Measurements from ENCODE around the gene PNMT. TPM values are rescaled to one million over a fixed set of nuclear protein-coding genes. Genes with fewer than 3 reads are reported as not detected.

Gene PNMT
- total and polyA plus RNA-seq, 2 experiments from 2014 or later: 1.9 to 2.5 TPM

- TF ChIP-seq, protein P1, sequence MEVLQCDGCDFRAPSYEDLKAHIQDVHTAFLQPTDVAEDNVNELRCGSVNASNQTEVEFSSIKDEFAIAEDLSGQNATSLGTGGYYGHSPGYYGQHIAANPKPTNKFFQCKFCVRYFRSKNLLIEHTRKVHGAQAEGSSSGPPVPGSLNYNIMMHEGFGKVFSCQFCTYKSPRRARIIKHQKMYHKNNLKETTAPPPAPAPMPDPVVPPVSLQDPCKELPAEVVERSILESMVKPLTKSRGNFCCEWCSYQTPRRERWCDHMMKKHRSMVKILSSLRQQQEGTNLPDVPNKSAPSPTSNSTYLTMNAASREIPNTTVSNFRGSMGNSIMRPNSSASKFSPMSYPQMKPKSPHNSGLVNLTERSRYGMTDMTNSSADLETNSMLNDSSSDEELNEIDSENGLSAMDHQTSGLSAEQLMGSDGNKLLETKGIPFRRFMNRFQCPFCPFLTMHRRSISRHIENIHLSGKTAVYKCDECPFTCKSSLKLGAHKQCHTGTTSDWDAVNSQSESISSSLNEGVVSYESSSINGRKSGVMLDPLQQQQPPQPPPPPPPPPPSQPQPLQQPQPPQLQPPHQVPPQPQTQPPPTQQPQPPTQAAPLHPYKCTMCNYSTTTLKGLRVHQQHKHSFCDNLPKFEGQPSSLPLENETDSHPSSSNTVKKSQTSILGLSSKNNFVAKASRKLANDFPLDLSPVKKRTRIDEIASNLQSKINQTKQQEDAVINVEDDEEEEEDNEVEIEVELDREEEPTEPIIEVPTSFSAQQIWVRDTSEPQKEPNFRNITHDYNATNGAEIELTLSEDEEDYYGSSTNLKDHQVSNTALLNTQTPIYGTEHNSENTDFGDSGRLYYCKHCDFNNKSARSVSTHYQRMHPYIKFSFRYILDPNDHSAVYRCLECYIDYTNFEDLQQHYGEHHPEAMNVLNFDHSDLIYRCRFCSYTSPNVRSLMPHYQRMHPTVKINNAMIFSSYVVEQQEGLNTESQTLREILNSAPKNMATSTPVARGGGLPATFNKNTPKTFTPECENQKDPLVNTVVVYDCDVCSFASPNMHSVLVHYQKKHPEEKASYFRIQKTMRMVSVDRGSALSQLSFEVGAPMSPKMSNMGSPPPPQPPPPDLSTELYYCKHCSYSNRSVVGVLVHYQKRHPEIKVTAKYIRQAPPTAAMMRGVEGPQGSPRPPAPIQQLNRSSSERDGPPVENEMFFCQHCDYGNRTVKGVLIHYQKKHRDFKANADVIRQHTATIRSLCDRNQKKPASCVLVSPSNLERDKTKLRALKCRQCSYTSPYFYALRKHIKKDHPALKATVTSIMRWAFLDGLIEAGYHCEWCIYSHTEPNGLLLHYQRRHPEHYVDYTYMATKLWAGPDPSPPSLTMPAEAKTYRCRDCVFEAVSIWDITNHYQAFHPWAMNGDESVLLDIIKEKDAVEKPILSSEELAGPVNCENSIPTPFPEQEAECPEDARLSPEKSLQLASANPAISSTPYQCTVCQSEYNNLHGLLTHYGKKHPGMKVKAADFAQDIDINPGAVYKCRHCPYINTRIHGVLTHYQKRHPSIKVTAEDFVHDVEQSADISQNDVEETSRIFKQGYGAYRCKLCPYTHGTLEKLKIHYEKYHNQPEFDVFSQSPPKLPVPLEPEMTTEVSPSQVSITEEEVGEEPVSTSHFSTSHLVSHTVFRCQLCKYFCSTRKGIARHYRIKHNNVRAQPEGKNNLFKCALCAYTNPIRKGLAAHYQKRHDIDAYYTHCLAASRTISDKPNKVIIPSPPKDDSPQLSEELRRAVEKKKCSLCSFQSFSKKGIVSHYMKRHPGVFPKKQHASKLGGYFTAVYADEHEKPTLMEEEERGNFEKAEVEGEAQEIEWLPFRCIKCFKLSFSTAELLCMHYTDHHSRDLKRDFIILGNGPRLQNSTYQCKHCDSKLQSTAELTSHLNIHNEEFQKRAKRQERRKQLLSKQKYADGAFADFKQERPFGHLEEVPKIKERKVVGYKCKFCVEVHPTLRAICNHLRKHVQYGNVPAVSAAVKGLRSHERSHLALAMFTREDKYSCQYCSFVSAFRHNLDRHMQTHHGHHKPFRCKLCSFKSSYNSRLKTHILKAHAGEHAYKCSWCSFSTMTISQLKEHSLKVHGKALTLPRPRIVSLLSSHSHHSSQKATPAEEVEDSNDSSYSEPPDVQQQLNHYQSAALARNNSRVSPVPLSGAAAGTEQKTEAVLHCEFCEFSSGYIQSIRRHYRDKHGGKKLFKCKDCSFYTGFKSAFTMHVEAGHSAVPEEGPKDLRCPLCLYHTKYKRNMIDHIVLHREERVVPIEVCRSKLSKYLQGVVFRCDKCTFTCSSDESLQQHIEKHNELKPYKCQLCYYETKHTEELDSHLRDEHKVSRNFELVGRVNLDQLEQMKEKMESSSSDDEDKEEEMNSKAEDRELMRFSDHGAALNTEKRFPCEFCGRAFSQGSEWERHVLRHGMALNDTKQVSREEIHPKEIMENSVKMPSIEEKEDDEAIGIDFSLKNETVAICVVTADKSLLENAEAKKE (CRISPR knock-in tag; IDR thresholded peaks at IDR 0.05): no peak
- TF ChIP-seq REST (IDR thresholded peaks at IDR 0.05; ENCODE audit: unreplicated experiment) (no peak), JUNB (IDR thresholded peaks at IDR 0.05; ENCODE audit: unreplicated experiment) (no peak), ZNF331 (CRISPR knock-in tag; IDR thresholded peaks at IDR 0.05; ENCODE audit: low read depth) (no peak), CREB1 (CRISPR knock-in tag; IDR thresholded peaks at IDR 0.05; ENCODE audit: low read depth) (no peak), EZH2phosphoT487 (IDR thresholded peaks at IDR 0.05; ENCODE audit: unreplicated experiment) (no peak), STAT1 (IDR thresholded peaks at IDR 0.05; ENCODE audit: unreplicated experiment) (no peak), ZNF114 (CRISPR knock-in tag; IDR thresholded peaks at IDR 0.05) (no peak)
- TF ChIP-seq, protein P2, sequence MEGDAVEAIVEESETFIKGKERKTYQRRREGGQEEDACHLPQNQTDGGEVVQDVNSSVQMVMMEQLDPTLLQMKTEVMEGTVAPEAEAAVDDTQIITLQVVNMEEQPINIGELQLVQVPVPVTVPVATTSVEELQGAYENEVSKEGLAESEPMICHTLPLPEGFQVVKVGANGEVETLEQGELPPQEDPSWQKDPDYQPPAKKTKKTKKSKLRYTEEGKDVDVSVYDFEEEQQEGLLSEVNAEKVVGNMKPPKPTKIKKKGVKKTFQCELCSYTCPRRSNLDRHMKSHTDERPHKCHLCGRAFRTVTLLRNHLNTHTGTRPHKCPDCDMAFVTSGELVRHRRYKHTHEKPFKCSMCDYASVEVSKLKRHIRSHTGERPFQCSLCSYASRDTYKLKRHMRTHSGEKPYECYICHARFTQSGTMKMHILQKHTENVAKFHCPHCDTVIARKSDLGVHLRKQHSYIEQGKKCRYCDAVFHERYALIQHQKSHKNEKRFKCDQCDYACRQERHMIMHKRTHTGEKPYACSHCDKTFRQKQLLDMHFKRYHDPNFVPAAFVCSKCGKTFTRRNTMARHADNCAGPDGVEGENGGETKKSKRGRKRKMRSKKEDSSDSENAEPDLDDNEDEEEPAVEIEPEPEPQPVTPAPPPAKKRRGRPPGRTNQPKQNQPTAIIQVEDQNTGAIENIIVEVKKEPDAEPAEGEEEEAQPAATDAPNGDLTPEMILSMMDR (conservative IDR thresholded peaks at IDR 0.05; ENCODE audit: low read depth in 2 of 2): no peak
- TF ChIP-seq, protein P3, sequence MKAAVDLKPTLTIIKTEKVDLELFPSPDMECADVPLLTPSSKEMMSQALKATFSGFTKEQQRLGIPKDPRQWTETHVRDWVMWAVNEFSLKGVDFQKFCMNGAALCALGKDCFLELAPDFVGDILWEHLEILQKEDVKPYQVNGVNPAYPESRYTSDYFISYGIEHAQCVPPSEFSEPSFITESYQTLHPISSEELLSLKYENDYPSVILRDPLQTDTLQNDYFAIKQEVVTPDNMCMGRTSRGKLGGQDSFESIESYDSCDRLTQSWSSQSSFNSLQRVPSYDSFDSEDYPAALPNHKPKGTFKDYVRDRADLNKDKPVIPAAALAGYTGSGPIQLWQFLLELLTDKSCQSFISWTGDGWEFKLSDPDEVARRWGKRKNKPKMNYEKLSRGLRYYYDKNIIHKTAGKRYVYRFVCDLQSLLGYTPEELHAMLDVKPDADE (IDR thresholded peaks at IDR 0.05): no peak
- Histone ChIP-seq H3K27ac (ENCODE audit: low read depth) (no peak overlapping the region), H2AFZ (no peak overlapping the region), H3K4me3 (no peak overlapping the region), H3K9me2 (ENCODE audit: insufficient read depth) (no peaks in the 10 kb centered on the region), H3K36me3 (ENCODE audit: insufficient read depth) (no peaks in the 10 kb centered on the region), H3F3A (replicated peaks; ENCODE audit: low read depth) (peaks cover 29% of the 10 kb centered on the region; the same call in 1 of the 2 replicates), H3K4me2 (no peak overlapping the region), H3K27me3 (ENCODE audit: insufficient read depth) (no peaks in the 10 kb centered on the region), H3K4me1 (ENCODE audit: insufficient read depth) (peaks cover 55% of the 10 kb centered on the region), H4K20me1 (replicated peaks; ENCODE audit: insufficient read depth) (peaks cover 22% of the 10 kb centered on the region), H3K79me2 (replicated peaks; ENCODE audit: insufficient read depth) (peaks cover 69% of the 10 kb centered on the region)
- no peaks in the 10 kb centered on the region for H3K9me3 Mint-ChIP-seq
- no peak for DNase-seq (ENCODE audit: low spot score)
- no peaks in the 10 kb centered on the region; the same call in 1 of the 3 replicates for H3K36me3 Mint-ChIP-seq (ENCODE audit: low read depth)
- peaks cover 23% of the 10 kb centered on the region for H3K27me3 Mint-ChIP-seq (ENCODE audit: insufficient read depth, low read depth, poor library complexity)
- ATAC-seq: no peak
- H3K4me3 Mint-ChIP-seq: no peak overlapping the region; the same call in 2 of the 3 replicates
- no peak overlapping the region for H3K27ac Mint-ChIP-seq
- H3K4me1 Mint-ChIP-seq: peaks cover 72% of the 10 kb centered on the region
These were observed 27.2 kb upstream of the PNMT start for GRCh38 chr17:39641097-39641496.
